Limb (tissue), 2 donors: ENCODE results near the gene KIAA1958.
"Not testable (repeated sequence)": the region's sequence is repeated elsewhere in the genome, so short reads cannot be mapped to it uniquely, and the experiment has no call there.

ENCODE experiments used
- DNase-seq, 2 donors: peaks; one replicate each; pipeline ENCODE4 v3.0.0-alpha.2; 2016; ENCODE audit errors: extremely low spot score in 2 of 2

Gene KIAA1958

DNA sequence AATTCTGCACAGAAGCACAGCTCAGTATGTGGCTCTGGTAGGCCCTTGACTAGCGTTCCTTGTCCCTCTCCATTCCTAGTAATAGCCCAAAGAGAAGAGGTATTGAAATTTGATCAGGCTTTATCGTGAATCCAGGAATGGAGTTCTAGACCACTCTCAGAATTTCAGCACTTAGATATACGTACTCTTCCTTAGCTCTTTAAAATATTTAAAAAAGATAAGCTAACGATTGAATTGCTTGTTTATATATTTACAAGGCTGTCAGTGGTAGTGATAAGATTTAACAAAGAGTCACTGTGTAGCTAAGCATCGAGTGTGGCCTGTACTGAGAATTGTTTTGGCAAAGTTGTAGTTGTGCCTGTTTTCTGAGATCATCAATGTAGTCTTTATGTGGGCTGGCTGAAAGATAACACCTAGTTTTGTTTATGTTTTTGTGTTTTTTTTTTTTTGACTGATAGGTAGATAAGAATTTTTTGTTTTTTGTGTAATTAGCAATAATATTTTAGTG, 2.5 kb downstream of the KIAA1958 start:
- DNase-seq = no peak

DNA sequence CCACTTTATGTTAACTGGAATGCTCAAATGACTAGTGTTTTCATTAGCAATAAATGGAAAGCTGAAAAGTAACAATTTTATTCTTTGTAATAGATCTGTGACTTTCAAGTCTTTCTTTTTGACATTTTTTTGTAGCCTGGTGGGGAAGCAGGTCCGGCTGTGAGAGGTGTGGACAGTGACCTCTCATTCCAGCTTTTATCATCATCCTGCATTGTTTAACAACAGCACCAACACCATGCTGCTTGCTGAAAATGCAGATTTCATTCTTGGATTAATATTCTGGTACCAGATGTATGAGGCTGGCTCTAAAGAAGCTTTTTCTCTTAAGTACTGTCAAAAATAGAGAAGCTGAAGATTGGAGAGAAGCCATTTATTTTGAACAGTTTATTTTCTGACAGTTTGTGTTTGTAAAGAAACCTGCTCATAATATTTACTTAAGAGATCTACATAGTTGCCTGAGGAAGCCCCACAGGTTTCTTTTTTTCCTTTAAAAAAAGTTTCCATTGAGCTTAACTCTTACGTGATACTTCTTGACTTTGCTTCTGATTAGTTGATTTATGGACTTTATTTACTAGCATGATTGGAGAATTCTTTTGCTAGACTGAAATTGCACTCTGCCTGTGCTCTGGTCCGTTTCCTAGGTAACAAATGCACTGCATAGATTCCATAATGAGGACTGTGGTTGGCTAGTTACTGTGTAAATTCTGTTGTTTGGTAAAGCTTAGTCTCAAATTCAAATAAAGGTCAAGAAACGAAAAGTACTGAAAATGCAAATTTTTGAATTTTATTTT, 3.4 kb downstream of the KIAA1958 start:
- DNase-seq = no peak

DNA sequence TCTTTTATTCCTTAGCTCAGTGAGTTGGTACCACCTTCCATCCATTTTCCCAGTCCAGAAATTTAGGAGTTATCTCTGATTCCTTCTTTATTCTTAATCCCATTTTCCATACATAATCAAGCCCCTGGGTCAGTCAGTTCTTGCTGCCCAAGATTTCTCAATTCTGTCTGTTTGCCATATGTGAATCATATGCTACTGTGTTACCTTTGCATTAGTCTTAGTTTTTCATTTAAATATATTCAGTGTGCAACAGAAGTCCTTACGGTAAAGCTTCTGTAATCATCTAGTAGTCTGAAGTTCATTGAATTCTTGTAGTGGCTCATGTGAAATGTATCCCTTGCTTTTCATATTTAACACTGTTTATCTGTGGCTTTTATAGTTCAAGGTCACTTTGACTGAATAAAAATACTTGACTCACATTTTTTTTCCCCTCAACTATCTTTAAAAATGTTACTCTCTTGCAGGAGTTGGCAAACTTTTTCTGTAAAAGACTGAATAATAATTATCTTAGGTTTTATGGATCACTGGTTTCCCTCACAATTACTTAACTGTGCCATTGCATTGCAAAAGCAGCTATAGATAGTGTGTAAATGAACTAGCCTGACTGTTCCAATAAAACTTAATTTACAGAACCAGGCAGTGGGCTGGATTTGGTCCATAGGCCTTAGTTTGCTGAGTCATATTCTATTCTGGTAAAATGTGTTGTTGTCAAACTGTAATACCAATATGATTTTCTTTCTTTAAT, 6.9 kb downstream of the KIAA1958 start:
- DNase-seq = no peak

DNA sequence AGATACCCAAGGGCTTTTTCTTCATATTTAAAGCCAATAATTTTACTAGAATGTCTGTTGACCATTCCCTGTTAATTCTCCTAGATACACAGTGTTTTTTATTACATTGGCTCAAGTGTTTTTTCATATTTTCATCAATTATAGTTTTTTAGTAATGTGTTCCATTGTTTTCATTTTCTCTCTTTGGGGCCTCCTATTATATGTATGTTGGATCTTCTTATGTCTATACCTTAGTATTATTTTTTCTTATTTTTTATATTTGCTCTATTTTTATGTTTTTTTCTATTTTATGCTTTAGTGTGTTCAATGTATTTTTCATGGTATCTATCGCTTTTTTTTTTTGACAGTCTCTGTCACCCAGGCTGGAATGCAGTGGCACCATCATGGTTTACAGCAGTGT, 7.5 kb downstream of the KIAA1958 start:
- no peak for DNase-seq

DNA sequence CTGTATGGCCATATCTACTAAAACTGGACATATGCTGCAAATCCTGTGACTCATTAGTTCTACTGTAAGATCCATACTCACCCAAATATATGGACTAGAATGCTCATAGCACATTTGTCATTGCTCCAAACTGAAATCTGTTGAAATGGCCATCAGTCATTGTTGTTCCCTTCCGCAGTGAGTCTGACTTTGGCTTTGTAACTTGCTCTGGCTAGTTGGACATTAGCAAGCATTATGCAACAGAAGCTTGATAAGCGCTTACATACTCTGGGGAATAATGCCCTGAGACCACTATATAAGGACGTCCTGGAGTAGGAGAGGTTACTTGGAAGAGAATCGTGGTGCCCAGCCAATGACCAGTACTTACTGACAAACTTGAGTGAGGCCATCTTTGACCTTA, 9.0 kb downstream of the KIAA1958 start:
- DNase-seq = no peak

DNA sequence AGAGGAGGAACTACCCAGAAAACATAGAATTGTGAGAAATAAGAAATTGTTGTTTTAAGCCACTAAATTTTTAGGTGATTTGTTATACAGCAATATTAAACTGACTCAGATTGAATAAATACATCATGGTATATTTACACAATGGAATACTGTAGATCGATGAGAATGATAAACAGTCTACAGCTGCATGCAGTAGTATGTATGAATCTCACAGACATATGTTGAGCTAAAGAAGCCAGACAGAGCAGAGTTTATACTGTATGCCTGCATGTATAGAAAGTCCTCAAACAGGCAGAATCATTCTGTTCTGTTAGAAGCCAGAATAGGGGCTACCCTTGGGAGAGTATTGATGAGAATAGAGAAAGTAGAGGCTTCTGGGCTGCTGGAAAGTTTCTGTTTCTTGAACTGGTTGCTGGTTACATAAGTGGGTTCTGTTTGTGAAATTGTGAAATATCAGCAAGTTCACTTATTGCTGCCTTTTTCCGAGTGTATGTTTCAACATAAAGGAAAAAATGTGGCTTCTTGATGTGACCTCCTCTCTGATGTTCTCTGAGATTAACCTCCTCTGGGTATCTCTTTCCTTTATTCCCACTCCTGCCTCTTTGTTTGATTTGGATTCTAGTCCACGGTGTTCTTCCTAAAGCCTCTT, 9.6 kb downstream of the KIAA1958 start:
- no peak for DNase-seq

DNA sequence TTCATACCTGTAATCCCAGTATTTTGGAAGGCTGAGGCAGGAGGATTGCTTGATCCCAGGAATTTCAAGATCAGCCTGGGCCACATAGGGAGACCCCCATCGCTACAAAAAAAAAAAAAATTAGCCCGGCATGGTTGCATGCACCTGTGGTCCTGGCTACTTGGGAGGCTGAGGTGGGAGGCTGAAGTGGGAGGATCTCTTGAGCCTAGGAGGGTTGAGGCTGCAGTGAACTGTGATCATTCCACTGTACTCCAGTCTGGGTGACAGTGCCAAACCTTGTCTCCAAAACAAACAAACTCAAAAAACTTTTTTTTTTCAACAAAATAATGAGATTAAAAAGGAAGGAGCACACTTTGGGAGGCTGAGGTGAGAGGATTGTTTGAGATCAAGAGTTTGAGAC, 14.2 kb downstream of the KIAA1958 start:
- no peak for DNase-seq

DNA sequence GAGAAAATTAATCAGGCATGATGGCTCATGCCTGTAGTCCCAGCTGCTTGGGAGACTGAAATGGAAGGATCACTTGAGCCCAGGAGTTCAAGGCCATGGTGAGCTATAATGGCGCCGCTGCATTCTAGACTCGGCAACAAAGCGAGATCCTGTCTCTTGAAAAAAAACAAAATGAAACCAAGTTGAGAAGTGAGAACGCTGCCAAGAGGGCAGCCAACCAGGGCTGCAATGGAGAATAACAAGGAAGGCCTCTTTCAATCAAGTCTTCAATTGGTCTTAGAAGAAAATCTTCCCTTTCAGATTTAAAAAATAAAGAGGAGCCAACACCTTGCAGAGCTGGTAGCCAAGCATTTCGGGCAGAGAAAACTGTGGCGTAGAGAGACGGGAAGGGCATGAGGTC, 14.7 kb downstream of the KIAA1958 start:
- no peak for DNase-seq

DNA sequence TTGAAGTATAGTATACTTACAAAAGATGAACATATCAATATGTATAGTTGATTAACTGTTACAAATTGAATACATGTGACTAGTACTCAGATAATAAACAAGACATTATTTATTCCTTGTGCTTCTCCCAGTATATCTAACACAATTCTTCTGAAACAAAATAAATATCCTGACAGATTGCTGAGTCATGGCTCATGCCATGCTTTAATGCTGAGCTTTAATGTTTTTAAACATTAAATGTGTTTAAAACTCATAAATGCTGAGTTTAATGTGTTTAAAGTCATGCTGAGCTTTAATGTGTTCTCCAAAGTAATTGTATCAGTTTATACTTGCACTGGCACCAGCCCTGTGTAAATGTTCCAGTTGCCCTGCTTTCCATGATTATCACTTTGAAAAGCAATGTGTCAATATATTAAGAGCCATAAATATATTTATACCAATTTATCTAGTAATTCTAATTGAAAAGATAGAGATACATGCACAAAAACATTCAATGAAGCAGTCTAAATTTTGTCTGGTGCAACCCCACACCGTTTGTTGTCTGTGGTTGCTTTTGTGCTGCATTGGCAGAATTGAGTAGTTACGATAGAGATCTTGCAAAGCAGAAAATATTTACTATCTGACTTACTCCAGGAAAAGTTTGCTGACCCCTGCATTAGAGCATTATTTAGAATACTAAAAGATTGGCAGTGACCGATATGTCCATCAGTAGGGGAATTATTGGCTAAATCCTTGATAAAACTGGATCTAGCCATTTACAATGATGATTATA, 15.7 kb downstream of the KIAA1958 start:
- DNase-seq = no peak

DNA sequence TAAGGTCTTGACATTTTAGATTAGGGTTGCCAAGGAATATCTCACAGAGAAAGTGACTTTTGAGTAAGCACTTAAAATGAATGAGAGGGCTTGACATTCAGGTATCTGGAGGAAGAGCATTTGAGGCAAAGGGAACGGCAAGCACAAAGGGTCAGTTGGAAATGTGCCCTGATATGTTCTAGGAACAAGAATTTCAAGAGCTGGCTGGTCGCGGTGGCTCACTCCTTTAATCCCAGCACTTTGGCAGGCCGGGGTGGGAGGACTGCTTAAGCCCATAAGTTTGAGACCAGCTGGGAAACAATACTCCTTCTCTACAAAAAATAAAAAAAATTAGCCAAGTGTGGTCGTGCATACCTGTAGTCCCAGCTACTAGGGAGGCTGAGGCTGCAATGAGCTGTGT, 16.5 kb downstream of the KIAA1958 start:
- no peak for DNase-seq

DNA sequence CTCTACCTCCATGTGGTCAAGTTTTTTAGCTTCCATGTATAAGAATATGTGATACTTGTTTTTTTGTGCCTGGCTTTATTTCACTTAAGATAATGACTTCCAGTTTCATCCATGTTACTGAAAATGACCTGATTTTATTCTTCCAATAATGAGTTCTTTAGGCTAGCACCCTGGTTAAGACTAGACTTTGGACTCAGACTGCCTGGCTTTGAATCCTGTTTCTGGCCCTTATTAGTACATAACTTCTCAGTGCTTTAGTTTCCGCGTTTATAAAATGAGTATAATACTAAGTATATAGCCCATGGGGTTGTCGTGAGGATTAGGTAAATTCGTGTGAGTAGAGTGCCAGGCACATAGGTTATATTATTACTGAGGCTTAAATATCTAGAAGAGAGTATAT, 18.5 kb downstream of the KIAA1958 start:
- no peak for DNase-seq

DNA sequence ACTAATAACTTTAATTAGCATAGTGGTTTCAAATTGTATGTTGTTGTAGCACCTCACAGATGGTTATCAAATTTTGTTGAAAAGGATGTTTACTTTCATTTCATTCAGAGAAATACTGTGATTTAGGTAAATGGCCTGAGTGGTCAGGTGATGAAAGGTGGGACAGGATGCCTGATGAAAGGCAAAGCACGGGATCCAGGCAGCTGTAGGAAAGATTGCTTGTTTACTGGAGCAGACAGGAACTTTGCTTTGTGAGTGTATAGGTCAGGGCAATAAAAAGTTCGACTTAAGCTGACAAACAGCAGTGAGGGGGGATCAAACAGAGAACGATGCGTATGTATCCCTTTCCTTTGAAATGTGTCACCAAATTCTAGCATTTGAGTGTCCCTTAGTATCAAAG, 19.0 kb downstream of the KIAA1958 start:
- no peak for DNase-seq

DNA sequence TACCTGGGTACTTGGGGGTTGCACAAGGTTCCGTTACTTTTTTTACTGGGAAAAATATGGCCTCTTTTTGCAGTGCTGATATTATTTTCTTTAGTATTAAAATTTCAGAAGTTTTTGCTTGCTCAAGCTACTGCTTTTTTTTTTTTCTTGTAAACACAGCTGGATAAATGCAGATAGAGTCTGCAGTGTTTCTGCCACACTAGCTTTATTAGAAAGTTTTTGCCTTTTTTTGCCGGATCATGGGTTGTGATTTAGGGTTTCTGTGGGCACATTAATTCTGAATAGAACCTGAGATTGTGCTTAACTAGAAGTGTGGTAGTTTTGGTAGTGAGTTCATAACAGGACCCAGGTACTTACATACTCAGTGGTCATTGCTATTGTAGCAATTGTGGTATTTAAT, 19.9 kb downstream of the KIAA1958 start:
- no peak for DNase-seq

DNA sequence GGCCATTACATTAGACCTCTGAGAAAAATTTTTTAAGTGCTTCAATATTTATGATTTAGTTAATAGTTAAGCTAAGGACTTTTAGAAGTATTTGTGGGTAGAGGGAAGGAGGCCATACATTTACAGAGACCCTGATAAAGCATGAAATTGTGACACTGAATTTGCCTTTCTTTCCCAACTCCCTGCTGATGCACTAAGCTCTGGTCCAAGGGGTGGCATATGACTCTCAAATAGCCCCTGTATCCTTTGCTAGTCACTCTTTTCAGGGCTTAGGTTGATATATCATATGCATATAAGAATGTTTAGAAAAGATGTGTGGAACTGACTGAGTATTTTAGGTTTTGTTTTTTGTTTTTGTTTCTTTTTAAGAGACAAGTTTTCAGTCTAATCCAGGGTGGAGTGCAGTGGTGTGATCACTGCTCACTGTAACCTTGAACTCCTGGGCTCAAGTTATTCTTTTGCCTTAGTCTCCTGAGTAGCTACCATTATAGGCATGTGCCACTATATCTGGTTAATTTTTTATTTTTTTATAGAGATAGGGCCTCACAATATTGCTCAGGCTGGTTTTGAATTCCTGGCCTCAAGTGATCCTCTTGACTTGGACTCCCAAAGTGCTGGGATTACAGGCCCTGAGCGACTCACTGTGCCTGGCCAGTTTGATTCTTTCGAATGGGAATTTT, 20.5 kb downstream of the KIAA1958 start:
- no peak for DNase-seq

DNA sequence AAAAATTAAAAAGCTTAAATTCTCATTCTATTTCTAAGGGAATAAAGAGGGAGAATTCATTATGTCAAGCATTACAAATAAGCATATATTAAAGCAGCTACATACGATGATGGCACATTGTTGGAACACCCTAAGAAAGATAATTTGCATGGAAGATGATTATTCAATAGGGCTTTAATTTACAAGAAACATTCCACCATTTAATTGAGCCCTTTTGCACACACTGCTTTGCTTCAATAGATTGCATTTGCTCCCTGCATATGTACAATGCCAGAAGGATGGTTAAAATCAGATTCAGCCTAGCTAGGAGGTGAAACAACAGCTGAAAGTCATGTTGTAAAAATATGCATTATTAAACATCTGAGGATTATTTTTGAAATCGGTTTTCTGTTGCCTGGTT, 21.8 kb downstream of the KIAA1958 start:
- DNase-seq = no peak

DNA sequence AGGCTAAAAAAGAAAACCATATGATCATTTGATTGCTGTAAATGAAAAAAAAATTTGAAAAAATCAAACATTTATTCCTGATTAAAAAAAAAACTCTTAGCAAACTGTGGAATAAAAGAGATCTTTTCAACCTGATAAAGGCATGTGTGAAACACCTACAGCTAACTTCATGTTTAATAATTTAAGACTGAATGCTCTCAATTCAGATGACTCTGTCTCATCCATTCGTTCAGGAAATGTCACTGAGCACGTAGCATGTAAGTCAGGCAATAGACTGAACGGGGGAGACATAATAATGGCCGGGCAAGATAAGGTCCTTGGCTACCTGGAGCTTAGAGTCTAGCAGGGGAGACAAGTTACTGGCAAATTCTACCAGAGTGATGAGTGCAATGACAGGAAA, 25.8 kb downstream of the KIAA1958 start:
- DNase-seq = not testable (repeated sequence)

DNA sequence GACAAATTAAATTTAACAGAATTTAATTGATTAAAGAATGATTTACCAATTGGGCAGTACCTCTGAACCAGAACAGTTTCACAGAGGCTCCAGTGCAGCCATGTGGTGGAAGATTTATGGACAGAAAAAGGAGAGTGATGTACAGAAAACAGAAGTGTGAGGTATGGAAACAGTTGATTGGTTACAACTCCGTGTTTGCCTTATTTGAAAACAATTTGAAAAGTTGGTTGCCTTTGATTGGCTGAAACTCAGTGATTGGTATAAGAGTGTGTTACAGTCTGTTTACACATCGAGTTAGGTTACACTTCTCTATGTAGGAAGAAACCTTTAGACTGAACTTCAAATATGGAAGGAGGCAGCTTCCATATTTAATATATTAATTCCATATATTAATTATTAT, 30.1 kb downstream of the KIAA1958 start:
- DNase-seq = no peak

DNA sequence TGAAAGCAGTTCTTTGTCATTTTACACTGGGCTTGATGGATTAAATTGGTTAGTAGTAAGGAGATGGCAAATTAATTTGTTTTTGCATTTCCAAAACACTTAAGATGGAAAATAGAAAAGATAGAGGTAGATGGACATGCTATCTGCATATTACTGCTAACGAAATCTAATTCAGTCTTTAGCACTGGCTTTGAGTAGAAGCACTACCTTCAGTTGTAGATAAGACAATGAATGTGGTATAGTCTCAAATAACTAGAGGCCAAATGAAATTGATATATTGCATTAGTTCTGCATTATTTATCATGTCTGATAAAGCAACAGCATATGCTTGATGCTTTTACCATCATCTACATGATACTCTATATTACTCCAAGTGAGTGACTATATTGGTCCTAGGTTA, 33.4 kb downstream of the KIAA1958 start:
- no peak for DNase-seq

DNA sequence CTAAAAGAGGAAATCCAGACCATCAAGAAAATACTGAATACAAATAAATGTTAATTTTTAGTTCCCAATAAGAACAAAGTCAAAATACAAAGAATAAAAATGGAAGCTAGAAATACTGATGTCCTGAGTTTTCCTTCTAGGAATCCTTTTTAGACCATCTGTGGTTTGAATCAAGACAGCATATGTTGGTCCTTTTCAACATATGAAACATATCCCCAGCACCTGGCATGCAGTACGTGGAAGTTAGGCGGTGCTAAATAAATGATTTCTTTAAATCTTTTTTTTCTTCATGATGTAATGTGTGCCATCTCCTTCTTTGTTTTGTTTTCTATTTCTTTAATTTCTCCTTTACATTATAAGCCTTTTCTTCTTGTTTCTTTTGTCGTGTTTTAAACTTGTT, 34.0 kb downstream of the KIAA1958 start:
- peak in 1 of 2 donors; percentile 24 for DNase-seq

DNA sequence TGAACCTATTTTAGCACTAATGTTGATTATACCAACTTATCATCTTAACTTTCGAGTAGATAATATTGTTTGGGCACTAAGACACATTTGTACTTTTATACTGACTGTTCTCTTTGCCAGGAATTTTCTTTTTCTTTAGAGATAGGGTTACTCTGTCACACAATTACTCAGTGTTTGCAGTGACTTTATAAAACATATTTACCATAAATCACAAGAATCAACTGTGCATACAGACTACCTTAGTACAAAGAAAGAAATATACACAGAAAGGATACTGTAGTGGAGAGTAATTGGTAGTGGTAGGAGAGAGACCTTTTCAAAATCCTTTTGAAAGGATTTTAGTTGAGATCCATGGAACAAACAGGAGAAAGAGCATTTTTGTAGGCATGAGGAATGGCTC, 40.3 kb downstream of the KIAA1958 start:
- DNase-seq = no peak

DNA sequence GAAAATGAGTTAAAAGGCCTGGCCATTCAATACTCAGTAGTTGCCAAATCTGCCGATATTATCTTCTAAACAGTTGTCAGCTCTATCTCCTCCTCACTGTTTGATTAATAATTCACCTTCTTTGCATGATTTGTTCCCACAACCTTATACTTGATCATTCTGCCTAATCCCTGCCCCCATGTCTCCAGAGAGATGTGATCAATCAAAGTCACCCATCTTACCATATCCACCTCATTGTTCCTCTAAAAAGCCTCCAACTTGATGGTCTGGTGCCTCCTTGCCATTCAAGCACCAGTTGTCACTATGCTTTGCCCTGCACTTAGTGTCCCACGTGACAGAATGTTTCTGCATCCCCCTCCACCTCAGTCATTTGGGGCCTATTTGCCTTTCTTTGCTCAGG, 41.3 kb downstream of the KIAA1958 start:
- DNase-seq = no peak
